LNCaP clone FGC (cell line): ENCODE data around the gene GTF3C4.

Source experiments
- DNase-seq: peaks from one replicate; pipeline ENCODE4 v3.0.0-alpha.2; 2011; ENCODE audit warnings: low read depth
- H3K4me3 ChIP-seq: 2 replicates; pipeline ENCODE4 v1.5.1; 2011; ENCODE audit warnings: mild to moderate bottlenecking, low read depth, low read length, control low read depth
- TF ChIP-seq, protein P1 (sequence below): IDR thresholded peaks from 2 replicates; pipeline ENCODE4 v1.5.1; 2012; ENCODE audit warnings: mild to moderate bottlenecking; ENCODE audit not compliant: control insufficient read depth, insufficient read depth; ENCODE audit errors: extremely low read depth

Gene GTF3C4

DNA sequence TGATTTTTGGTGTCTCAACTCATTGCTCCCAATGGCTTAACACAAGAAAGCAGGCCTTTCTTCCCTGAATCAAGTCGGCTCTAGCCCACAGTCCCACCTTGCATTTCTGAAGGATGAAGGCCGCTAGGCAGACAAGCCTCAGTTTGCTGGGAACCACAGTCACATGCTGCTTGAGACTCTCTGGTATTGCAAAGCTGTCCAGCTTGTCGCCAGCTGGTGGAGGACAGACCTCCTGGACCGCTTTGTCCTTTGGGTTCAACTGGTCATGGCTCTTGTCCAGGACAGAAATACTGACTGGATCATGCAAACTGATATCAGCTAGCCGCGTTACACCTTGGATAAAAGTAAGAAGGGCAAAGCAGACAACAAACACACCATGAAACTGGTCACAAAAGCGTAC is 23.5 kb upstream of the GTF3C4 start:
- DNase-seq = no peak
- TF ChIP-seq, protein P1, sequence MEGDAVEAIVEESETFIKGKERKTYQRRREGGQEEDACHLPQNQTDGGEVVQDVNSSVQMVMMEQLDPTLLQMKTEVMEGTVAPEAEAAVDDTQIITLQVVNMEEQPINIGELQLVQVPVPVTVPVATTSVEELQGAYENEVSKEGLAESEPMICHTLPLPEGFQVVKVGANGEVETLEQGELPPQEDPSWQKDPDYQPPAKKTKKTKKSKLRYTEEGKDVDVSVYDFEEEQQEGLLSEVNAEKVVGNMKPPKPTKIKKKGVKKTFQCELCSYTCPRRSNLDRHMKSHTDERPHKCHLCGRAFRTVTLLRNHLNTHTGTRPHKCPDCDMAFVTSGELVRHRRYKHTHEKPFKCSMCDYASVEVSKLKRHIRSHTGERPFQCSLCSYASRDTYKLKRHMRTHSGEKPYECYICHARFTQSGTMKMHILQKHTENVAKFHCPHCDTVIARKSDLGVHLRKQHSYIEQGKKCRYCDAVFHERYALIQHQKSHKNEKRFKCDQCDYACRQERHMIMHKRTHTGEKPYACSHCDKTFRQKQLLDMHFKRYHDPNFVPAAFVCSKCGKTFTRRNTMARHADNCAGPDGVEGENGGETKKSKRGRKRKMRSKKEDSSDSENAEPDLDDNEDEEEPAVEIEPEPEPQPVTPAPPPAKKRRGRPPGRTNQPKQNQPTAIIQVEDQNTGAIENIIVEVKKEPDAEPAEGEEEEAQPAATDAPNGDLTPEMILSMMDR = no peak
- no peak overlapping the region for H3K4me3 ChIP-seq

DNA sequence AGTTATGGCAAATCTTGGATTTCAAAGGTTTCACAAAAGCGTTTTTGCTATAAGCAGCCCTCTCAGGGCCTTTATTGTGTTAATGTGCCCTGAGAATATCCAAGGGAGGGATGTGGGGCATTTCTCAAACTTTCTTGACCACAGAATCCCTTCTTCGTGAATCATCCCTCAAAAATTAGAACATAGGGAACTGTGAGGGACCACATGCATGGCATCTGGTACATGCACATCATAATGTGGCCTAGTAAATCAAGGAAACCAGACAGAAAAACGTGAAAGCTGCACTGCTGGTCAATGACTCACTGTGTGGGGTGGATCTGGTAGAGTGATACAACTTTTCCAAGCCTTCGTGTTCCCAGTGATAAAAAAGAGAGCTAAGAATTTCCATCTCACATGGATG is 22.9 kb upstream of the GTF3C4 start:
- DNase-seq = no peak

DNA sequence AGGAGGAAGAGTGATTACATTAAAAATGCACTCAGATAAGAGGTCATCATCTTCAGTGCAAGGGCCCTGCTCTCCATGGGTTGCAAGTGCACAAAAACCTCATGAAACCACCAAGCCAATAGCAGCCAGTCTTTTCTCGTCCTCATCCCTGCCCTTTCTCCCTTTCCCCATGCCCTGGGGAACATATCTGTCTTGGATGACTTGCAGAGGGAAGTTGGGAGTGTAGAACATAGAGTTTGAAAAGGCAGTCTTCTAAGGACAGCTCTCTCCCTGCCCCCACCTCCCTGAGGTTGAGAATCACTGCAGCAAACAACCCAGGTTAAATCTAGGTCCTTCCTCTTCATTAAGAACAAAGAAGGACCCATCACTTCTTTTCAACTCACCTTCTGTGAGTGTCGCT is 22.5 kb upstream of the GTF3C4 start:
- DNase-seq = no peak
- H3K4me3 ChIP-seq = no peak overlapping the region
- TF ChIP-seq, protein P1 = no peak

More for the DNA sequence above, 22.9 kb upstream of the GTF3C4 start:
- H3K4me3 ChIP-seq = no peak overlapping the region
- TF ChIP-seq, protein P1 = no peak

DNA sequence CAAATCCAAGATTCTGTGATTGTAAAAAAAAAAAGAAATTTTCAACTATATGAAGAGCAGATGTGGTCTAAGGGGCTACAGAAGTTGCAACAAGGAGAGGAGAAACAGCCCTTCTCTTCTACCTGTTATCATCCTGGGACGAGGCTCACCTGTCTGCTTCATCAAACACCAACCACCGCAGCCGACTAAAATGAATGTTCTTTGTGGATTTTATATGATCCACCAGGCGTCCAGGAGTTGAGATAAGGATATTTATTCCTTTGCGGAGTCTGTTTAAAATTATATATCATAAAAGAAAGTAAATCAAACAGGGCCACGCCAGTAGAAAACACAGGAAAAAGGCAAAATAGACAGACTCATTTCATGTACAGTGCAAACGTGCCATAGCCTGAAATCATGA is 22.0 kb upstream of the GTF3C4 start:
- TF ChIP-seq, protein P1 = no peak
- no peak overlapping the region for H3K4me3 ChIP-seq
- no peak for DNase-seq

DNA sequence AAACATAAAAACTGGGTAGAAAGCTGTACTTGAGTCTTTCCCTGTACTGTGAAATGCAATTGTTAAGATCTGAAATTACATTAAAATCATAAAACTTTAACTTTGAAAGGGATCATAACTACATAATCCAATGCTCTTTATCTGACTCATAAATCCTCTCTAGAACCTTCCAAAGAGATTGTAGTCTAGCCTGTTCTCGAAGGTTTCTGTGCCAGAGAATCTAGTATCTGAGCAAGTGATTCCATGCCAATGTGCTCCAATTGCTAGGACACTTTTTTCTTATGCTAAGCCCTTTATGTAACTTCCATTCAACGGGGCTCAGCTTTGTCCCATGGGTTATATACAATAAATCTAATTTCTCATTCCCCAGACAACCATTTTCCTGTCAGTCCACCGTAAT is 21.6 kb upstream of the GTF3C4 start:
- TF ChIP-seq, protein P1 = no peak
- H3K4me3 ChIP-seq = no peak overlapping the region
- DNase-seq = peak; percentile 66

DNA sequence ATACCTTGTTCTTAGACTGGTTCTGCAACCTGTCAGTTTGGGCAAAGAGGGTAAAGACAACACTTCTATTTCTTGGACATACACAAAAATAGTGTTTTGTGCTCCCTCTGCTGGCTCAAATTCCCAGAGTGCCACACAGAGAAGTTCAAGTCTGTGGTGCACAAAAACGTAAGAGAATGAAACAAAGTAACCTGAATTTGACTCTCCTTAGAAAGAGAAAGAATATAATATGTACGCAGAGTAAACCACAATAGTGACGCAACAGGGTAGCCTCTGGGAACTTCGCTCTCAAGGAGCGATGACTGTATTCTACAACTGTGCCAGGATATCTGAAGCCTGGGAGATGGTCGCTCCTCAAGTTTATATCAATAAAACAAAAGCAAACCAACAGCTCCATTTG is 19.0 kb upstream of the GTF3C4 start:
- no peak overlapping the region for H3K4me3 ChIP-seq
- DNase-seq = peak; percentile 58
- TF ChIP-seq, protein P1 = peak; percentile 80

DNA sequence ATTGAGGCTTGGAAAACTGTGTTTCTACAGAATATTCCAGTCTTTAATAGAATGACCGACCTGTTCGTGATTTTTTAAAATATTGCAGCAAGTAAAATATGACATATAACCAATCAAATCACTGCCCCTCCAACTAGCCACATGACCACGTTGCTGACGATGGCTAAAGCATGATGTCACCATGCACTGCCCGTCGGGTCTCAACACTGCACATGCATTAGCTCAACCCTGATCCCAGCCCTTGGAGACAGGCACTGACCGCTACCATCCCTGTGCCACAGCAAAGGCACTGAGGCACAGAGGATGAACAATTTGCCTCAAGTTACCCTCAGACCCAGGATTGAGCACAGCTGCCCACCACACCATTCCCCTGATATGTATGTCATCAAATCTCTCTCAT is 14.0 kb upstream of the GTF3C4 start:
- no peak for DNase-seq
- no peak overlapping the region for H3K4me3 ChIP-seq
- TF ChIP-seq, protein P1 = no peak
